Measurements from ENCODE around the gene CD38.

The CD38 gene

DNA sequence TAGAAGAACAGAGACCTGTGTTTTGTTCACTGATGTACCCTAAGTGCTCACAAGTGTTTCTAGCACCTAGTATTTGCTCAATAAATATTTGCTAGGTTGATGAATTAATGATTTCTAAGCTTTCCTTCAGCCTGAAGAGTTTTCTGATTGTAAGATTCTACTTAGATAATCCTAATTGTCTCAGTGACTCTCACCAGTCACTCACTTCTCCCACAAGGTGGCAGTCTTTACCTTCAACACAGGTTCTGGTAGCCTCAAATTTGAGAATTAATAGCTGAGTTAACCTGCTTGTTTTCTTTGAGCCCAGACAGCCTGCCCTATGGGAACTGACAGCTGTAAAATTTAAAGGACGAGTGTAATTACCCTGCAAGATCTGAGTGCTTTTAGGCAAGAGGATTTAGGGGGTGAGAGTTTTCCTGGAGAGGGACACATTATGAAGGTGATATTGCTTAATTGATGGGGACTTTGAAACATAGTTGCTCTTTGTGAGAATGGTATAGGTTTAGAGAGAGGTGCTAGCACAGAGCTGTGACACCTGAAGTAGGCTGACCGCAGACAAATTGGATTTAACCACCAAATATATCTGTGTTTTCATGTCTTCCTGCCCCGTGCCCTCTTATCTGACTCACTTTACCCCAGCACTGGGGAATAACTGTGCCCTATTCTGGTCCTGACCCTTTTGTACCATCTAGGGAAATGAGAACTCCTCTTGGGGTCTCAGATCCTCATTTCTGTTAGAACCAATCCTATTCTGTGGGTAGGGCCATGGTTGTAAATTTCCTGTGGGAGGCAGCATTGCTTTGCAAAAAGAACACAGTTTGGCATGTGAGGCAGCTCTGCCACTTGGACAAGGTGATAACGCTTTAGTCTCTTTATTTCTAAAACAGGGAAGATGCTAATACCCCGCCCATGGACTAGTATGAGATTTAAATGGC, 27.7 kb downstream of the CD38 start:
- H3K4me2 ChIP-seq (ENCODE audit: insufficient read depth, low read length, poor library complexity, severe bottlenecking): no peak overlapping the region
- H4K91ac ChIP-seq (ENCODE audit: low read depth, low read length, poor library complexity): no peak overlapping the region
- H3K9ac ChIP-seq (ENCODE audit: low read depth, low read length, poor library complexity): no peak overlapping the region
- WGBS, 2 donors (ENCODE audit: extremely low coverage in 2 of 2, insufficient read length in 2 of 2, insufficient replicate concordance in 1 of 2): no CpG with 5 or more reads among the region's 5 CpGs
- H3K27me3 ChIP-seq (ENCODE audit: control insufficient read depth in 3 of 3, insufficient read depth in 3 of 3, low read depth in 1 of 3, low read length in 3 of 3): peaks cover 0 to 9% (median 0%) of the 10 kb centered on the region in 3 experiments
- no peak overlapping the region for H2AK5ac ChIP-seq (ENCODE audit: low read depth, low read length)
- H2BK12ac ChIP-seq (ENCODE audit: low read length): no peak overlapping the region
- no peak overlapping the region for H3K4me3 ChIP-seq (ENCODE audit: low read length in 2 of 2)
- H2BK120ac ChIP-seq (ENCODE audit: low read depth, low read length): no peak overlapping the region
- H3K4ac ChIP-seq (ENCODE audit: low read length): no peak overlapping the region
- H2BK15ac ChIP-seq (ENCODE audit: low read length): no peak overlapping the region
- no peaks in the 10 kb centered on the region for H3K4me1 ChIP-seq (ENCODE audit: control insufficient read depth in 2 of 2, insufficient read depth in 1 of 2, low read depth in 1 of 2, low read length in 2 of 2)
- no peak overlapping the region for H3K27ac ChIP-seq (replicated peaks; ENCODE audit: low read length)
- H2BK5ac ChIP-seq (ENCODE audit: low read length): no peak overlapping the region
- no peak overlapping the region for H3K23ac ChIP-seq (ENCODE audit: low read depth, low read length, poor library complexity)
- H3K79me1 ChIP-seq (ENCODE audit: low read depth, low read length): no peaks in the 10 kb centered on the region
- peak; percentile 61 for DNase-seq (ENCODE audit: low spot score)
- H3K18ac ChIP-seq (ENCODE audit: low read length): no peak overlapping the region
- H3K36me3 ChIP-seq (replicated peaks in 1 of 2; ENCODE audit: control insufficient read depth in 2 of 2, insufficient read depth in 2 of 2, low read length in 2 of 2): no peaks in the 10 kb centered on the region
- no peak overlapping the region for H3K14ac ChIP-seq (ENCODE audit: low read length)
- H4K8ac ChIP-seq (ENCODE audit: low read depth, low read length): no peak overlapping the region
- no peak overlapping the region for H2AFZ ChIP-seq (ENCODE audit: low read length)
- H3K9me3 ChIP-seq (replicated peaks in 1 of 2; ENCODE audit: control insufficient read depth in 2 of 2, insufficient read depth in 1 of 2, low read depth in 1 of 2, low read length in 2 of 2): no peaks in the 10 kb centered on the region

DNA sequence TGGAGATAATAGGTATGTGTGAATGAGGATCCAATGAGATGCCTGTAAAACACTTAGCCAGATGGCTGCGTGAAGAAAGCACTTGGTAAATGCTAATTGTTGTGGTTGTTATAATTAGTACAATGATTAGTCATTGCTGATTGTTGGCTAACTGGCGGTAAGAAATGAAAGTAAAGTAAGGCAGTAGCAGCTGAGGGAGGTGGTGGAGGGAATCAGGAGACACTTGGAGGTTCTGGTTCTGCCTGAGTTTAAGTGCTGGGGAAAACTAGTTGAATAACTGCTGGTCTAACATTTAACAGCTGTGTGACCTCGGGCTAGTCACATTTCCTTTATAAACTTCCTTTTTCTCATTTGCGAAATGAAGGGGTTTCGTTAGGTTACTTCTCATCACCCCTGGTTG, 30.9 kb downstream of the CD38 start:
- H2BK5ac ChIP-seq (ENCODE audit: low read length): no peak overlapping the region
- H3K79me1 ChIP-seq (ENCODE audit: low read depth, low read length): no peaks in the 10 kb centered on the region
- no peak overlapping the region for H3K23ac ChIP-seq (ENCODE audit: low read depth, low read length, poor library complexity)
- H3K4me1 ChIP-seq (ENCODE audit: control insufficient read depth in 2 of 2, insufficient read depth in 1 of 2, low read depth in 1 of 2, low read length in 2 of 2): no peaks in the 10 kb centered on the region
- H3K36me3 ChIP-seq (replicated peaks in 1 of 2; ENCODE audit: control insufficient read depth in 2 of 2, insufficient read depth in 2 of 2, low read length in 2 of 2): no peaks in the 10 kb centered on the region
- H3K27me3 ChIP-seq (ENCODE audit: control insufficient read depth in 3 of 3, insufficient read depth in 3 of 3, low read depth in 1 of 3, low read length in 3 of 3): peaks cover 0 to 7% (median 0%) of the 10 kb centered on the region in 3 experiments
- H2BK120ac ChIP-seq (ENCODE audit: low read depth, low read length): no peak overlapping the region
- no peak overlapping the region for H4K8ac ChIP-seq (ENCODE audit: low read depth, low read length)
- no peak overlapping the region for H2BK12ac ChIP-seq (ENCODE audit: low read length)
- H4K91ac ChIP-seq (ENCODE audit: low read depth, low read length, poor library complexity): no peak overlapping the region
- no peak overlapping the region for H3K27ac ChIP-seq (replicated peaks; ENCODE audit: low read length)
- H2AFZ ChIP-seq (ENCODE audit: low read length): no peak overlapping the region
- no peak overlapping the region for H3K9ac ChIP-seq (ENCODE audit: low read depth, low read length, poor library complexity)
- no peak overlapping the region for H2BK15ac ChIP-seq (ENCODE audit: low read length)
- no peak for DNase-seq (ENCODE audit: low spot score)
- no peak overlapping the region for H3K4ac ChIP-seq (ENCODE audit: low read length)
- H3K14ac ChIP-seq (ENCODE audit: low read length): no peak overlapping the region
- H3K9me3 ChIP-seq (replicated peaks in 1 of 2; ENCODE audit: control insufficient read depth in 2 of 2, insufficient read depth in 1 of 2, low read depth in 1 of 2, low read length in 2 of 2): no peaks in the 10 kb centered on the region
- no peak overlapping the region for H3K18ac ChIP-seq (ENCODE audit: low read length)
- no peak overlapping the region for H3K4me2 ChIP-seq (ENCODE audit: insufficient read depth, low read length, poor library complexity, severe bottlenecking)
- WGBS, 2 donors (ENCODE audit: extremely low coverage in 2 of 2, insufficient read length in 2 of 2, insufficient replicate concordance in 1 of 2): no CpG with 5 or more reads among the region's 5 CpGs
- no peak overlapping the region for H3K4me3 ChIP-seq (ENCODE audit: low read length in 2 of 2)
- no peak overlapping the region for H2AK5ac ChIP-seq (ENCODE audit: low read depth, low read length)

- Histone ChIP-seq H2AFZ (ENCODE audit: low read length) (no peak overlapping the region), H3K4me2 (ENCODE audit: insufficient read depth, low read length, poor library complexity, severe bottlenecking) (no peak overlapping the region), H3K36me3 (replicated peaks in 1 of 2; ENCODE audit: control insufficient read depth in 2 of 2, insufficient read depth in 2 of 2, low read length in 2 of 2) (no peaks in the 10 kb centered on the region), H3K9me3 (replicated peaks in 1 of 2; ENCODE audit: control insufficient read depth in 2 of 2, insufficient read depth in 1 of 2, low read depth in 1 of 2, low read length in 2 of 2) (no peaks in the 10 kb centered on the region), H3K23ac (ENCODE audit: low read depth, low read length, poor library complexity) (no peak overlapping the region), H2BK12ac (ENCODE audit: low read length) (no peak overlapping the region), H2BK15ac (ENCODE audit: low read length) (no peak overlapping the region), H4K8ac (ENCODE audit: low read depth, low read length) (no peak overlapping the region), H3K27me3 (ENCODE audit: control insufficient read depth in 3 of 3, insufficient read depth in 3 of 3, low read depth in 1 of 3, low read length in 3 of 3) (peaks cover 0 to 7% (median 0%) of the 10 kb centered on the region in 3 experiments), H2BK5ac (ENCODE audit: low read length) (no peak overlapping the region), H3K4me3 (ENCODE audit: low read length in 2 of 2) (no peak overlapping the region), H3K18ac (ENCODE audit: low read length) (no peak overlapping the region), H3K9ac (ENCODE audit: low read depth, low read length, poor library complexity) (no peak overlapping the region), H3K4ac (ENCODE audit: low read length) (no peak overlapping the region), H2BK120ac (ENCODE audit: low read depth, low read length) (no peak overlapping the region), H3K79me1 (ENCODE audit: low read depth, low read length) (no peaks in the 10 kb centered on the region), H3K4me1 (ENCODE audit: control insufficient read depth in 2 of 2, insufficient read depth in 1 of 2, low read depth in 1 of 2, low read length in 2 of 2) (no peaks in the 10 kb centered on the region), H3K14ac (ENCODE audit: low read length) (no peak overlapping the region), H4K91ac (ENCODE audit: low read depth, low read length, poor library complexity) (no peak overlapping the region), H3K27ac (replicated peaks; ENCODE audit: low read length) (no peak overlapping the region), H2AK5ac (ENCODE audit: low read depth, low read length) (no peak overlapping the region)
- no CpG with 5 or more reads among the region's 5 CpGs for WGBS, 2 donors (ENCODE audit: extremely low coverage in 2 of 2, insufficient read length in 2 of 2, insufficient replicate concordance in 1 of 2)
- no peak for DNase-seq (ENCODE audit: low spot score)
These were observed 31.3 kb downstream of the CD38 start for GRCh38 chr4:15809466-15809865.

DNA sequence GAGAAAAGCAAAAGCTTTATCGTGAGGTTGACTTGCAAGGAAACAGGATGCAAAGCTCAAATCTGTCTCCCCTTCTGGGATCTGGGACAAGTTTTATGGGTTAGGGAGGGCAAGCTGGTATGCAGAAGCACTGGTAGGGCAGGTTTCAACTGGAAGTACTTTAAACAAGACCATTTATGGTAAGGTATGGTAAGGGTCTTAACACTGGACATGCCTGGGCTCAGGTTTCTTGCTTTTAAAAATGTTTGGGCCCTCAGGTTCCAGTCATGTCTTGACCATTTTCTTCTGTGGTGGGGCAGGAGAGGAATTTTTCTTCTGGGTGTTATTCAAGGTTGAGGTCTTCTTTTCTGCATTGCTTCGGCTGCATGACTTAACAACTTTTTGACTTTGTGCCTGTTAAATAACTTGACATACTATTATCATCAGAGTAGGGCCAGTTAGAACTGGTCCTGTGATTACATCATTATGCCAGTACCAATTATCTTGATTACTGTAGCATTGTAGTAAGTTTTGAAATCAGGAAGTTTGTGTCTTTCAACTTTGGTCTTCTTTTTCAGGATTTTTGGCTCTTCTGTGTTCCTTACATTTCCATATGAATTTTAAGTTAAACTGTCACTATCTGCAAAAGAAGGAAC, 33.7 kb downstream of the CD38 start:
- Histone ChIP-seq H3K4me3 (ENCODE audit: low read length in 2 of 2) (no peak overlapping the region), H3K9ac (ENCODE audit: low read depth, low read length, poor library complexity) (no peak overlapping the region), H3K14ac (ENCODE audit: low read length) (no peak overlapping the region), H3K23ac (ENCODE audit: low read depth, low read length, poor library complexity) (no peak overlapping the region), H3K9me3 (replicated peaks in 1 of 2; ENCODE audit: control insufficient read depth in 2 of 2, insufficient read depth in 1 of 2, low read depth in 1 of 2, low read length in 2 of 2) (no peaks in the 10 kb centered on the region), H3K4me2 (ENCODE audit: insufficient read depth, low read length, poor library complexity, severe bottlenecking) (no peak overlapping the region), H3K27me3 (ENCODE audit: control insufficient read depth in 3 of 3, insufficient read depth in 3 of 3, low read depth in 1 of 3, low read length in 3 of 3) (peaks cover 0 to 6% (median 0%) of the 10 kb centered on the region in 3 experiments), H2AFZ (ENCODE audit: low read length) (peak overlapping the region; percentile 18), H3K18ac (ENCODE audit: low read length) (no peak overlapping the region), H3K4me1 (ENCODE audit: control insufficient read depth in 2 of 2, insufficient read depth in 1 of 2, low read depth in 1 of 2, low read length in 2 of 2) (no peaks in the 10 kb centered on the region), H2AK5ac (ENCODE audit: low read depth, low read length) (no peak overlapping the region), H4K91ac (ENCODE audit: low read depth, low read length, poor library complexity) (no peak overlapping the region), H2BK12ac (ENCODE audit: low read length) (no peak overlapping the region), H3K79me1 (ENCODE audit: low read depth, low read length) (no peaks in the 10 kb centered on the region), H3K36me3 (replicated peaks in 1 of 2; ENCODE audit: control insufficient read depth in 2 of 2, insufficient read depth in 2 of 2, low read length in 2 of 2) (no peaks in the 10 kb centered on the region), H2BK5ac (ENCODE audit: low read length) (no peak overlapping the region), H3K27ac (replicated peaks; ENCODE audit: low read length) (no peak overlapping the region), H3K4ac (ENCODE audit: low read length) (no peak overlapping the region), H2BK120ac (ENCODE audit: low read depth, low read length) (no peak overlapping the region), H2BK15ac (ENCODE audit: low read length) (no peak overlapping the region), H4K8ac (ENCODE audit: low read depth, low read length) (no peak overlapping the region)
- WGBS, 2 donors (ENCODE audit: extremely low coverage in 2 of 2, insufficient read length in 2 of 2, insufficient replicate concordance in 1 of 2): no CpG with 5 or more reads among the region's 2 CpGs
- DNase-seq (ENCODE audit: low spot score): no peak
